Spleen (tissue), 11 donors: ENCODE measurements around the gene CAMTA1. TPM values are rescaled to one million over a fixed set of nuclear protein-coding genes. Genes with fewer than 3 reads are reported as not detected.

Source experiments
- DNase-seq: peaks from one replicate; pipeline ENCODE4 v3.0.0-alpha.2; 2020
- H3K27ac ChIP-seq, 8 donors: fragments of 200-600 bp; sonication (generic) in 7 of 8; 1 replicate in 4 of 8; 2 replicates in 4 of 8; pipeline versions ENCODE4 v1.5.0 to v1.8.0; 2016 to 2021; ENCODE audit warnings: inconsistent platforms in 4 of 8, mild to moderate bottlenecking in 4 of 8, moderate library complexity in 1 of 8
- H3K27me3 ChIP-seq, 7 donors: fragments of 200-600 bp; sonication (generic) in 6 of 7; replicated peaks in 1 of 7; 1 replicate in 4 of 7; 2 replicates in 3 of 7; pipeline versions ENCODE4 v1.5.0 to v1.8.0; 2016 to 2021; ENCODE audit warnings: inconsistent platforms in 3 of 7, mild to moderate bottlenecking in 1 of 7
- H3K36me3 ChIP-seq, 6 donors: fragments of 200-600 bp; sonication (generic) in 5 of 6; 1 replicate in 4 of 6; 2 replicates in 2 of 6; pipeline versions ENCODE4 v1.5.0 to v1.8.0; 2016 to 2021; ENCODE audit warnings: inconsistent platforms in 2 of 6
- H3K4me1 ChIP-seq, 6 donors: fragments of 200-600 bp; sonication (generic) in 5 of 6; 1 replicate in 3 of 6; 2 replicates in 3 of 6; pipeline versions ENCODE4 v1.5.0 to v1.8.0; 2016 to 2021; ENCODE audit warnings: inconsistent platforms in 3 of 6
- H3K4me3 ChIP-seq, 8 donors: fragments of 200-600 bp; sonication (generic) in 7 of 8; 1 replicate in 4 of 8; 2 replicates in 4 of 8; pipeline versions ENCODE4 v1.5.0 to v1.8.0; 2016 to 2021; ENCODE audit warnings: inconsistent platforms in 4 of 8, mild to moderate bottlenecking in 4 of 8, moderate library complexity in 2 of 8
- H3K9me3 ChIP-seq, 8 donors: fragments of 200-600 bp; sonication (generic) in 7 of 8; 1 replicate in 4 of 8; 2 replicates in 4 of 8; pipeline versions ENCODE4 v1.5.0 to v1.8.0; 2016 to 2021; ENCODE audit warnings: inconsistent platforms in 4 of 8
- POLR2A ChIP-seq, 3 donors: fragments of 450-650 bp; IDR thresholded peaks; one replicate each; pipeline ENCODE4 v1.5.1; 2017; ENCODE audit warnings: antibody characterized with exemption in 3 of 3, mild to moderate bottlenecking in 1 of 3
- POLR2AphosphoS5 ChIP-seq, 3 donors: sonication (generic); formaldehyde crosslinking; IDR thresholded peaks; one replicate each; pipeline ENCODE4 v1.5.1; 2017; ENCODE audit warnings: antibody characterized with exemption in 3 of 3
- WGBS, 5 donors: extraction: QIAGEN DNeasy Blood & Tissue Kit in 3 of 5; methylation state at CpG; one replicate each; pipeline versions ENCODE4 v1.1.5 to v1.1.7; 2013 to 2018; 5-methylcytosine and 5-hydroxymethylcytosine counted together
- intact Hi-C: fragments of 100-400 bp; cut with DNase I; formaldehyde crosslinking; loops from one replicate; pipeline ENCODE4 v1.15.0; 2023; ENCODE audit warnings: low total_unique reads
- polyA plus RNA-seq, 3 donors: library from polyadenylated mRNA; stranded (reverse); fragments of 200-250 nt; gene quantifications; one replicate each; pipeline ENCODE4 v1.2.1, GENCODE V29; 2013
- total RNA-seq, 7 donors: library from RNA; depleted of rRNA in 3 of 7; stranded (reverse); fragments of >200 nt in 3 of 7; fragmentation: NEBNext Ultra II Directional in 4 of 7; extraction: Animal tissue kit (Norgen Biotek cat#: 25700) in 4 of 7; gene quantifications; one replicate each; pipeline versions ENCODE4 v1.1.0 to v1.2.1, GENCODE V29; 2016 to 2021
- TF ChIP-seq, protein P1 (sequence below), 11 experiments: fragments of 200-600 bp in 7 of 11; fragments of 450-650 bp in 4 of 11; sonication (generic) in 4 of 11; IDR thresholded peaks in 8 of 11; conservative IDR thresholded peaks in 3 of 11; 1 replicate in 7 of 11; 2 replicates in 4 of 11; pipeline versions ENCODE4 v1.4.0 to v1.8.0; 2016 to 2021; ENCODE audit warnings: antibody characterized with exemption in 11 of 11, inconsistent platforms in 4 of 11, mild to moderate bottlenecking in 1 of 11
- donor health status: healthy with polysubstance abuse.
- donor health status: DM: no; HTN: no; CAD: no; lungs with moderate emphysema.
- donor health status: DM: no; HTN: no; CAD: no.
- donor health status: Bipolar disorder and iron deficiency.
- donor health status: healthy.
- donor health status: DM: no; HTN: no; CAD: no.
- donor health status: DM: yes; HTN: yes; CAD: no.

The CAMTA1 gene
- total and polyA plus RNA-seq, 10 donors: 53.0 to 106 (median 77.3) TPM

DNA sequence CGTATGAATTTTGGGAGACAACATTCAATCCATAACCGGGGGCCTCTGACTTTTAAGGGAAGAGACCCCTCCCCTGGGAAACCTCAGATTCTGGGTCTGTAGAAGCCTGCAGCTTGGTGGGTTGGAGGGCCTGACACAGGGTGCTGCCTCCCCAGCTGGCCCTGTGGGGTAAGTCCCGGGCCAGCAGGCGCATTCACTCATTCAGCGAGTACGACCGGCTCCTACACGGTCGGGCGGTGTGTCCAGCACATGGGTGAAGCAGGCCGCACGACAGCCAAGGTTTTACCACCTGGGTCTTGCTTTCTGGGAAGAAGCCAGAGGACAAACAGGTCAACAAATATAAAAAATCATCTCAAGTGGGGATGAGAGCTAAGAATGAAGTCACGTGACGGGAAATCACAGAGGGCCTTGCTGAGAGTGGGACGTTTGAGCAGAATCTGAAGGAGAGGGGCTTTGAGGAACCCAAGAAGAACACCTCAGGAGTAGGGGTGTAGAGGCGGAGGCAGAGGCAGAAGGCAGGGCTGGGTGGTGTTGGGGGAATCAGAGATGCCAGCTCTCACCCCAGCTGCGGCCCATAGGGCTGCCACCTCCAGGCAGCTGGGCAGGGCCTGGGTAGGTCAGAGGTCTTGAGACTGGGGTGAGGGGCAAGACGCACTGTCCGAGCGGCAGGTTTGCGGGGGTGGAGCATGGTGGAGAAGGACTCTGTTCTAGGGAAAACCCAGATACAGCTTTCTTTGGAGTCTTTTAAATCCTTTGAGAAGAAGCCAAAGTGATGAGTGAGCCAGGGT, 652.5 kb downstream of the CAMTA1 start:
- H3K4me3 ChIP-seq: no peak overlapping the region
- no peaks in the 10 kb centered on the region for H3K36me3 ChIP-seq
- 88 to 92% (median 90%) methylated on average over 21 of the region's 21 CpGs for WGBS, 5 donors
- intact Hi-C loops: no loop called here
- no peak overlapping the region for H3K27ac ChIP-seq
- no peaks in the 10 kb centered on the region for H3K27me3 ChIP-seq
- no peak for TF ChIP-seq POLR2AphosphoS5 (IDR thresholded peaks at IDR 0.05)
- TF ChIP-seq, protein P1, sequence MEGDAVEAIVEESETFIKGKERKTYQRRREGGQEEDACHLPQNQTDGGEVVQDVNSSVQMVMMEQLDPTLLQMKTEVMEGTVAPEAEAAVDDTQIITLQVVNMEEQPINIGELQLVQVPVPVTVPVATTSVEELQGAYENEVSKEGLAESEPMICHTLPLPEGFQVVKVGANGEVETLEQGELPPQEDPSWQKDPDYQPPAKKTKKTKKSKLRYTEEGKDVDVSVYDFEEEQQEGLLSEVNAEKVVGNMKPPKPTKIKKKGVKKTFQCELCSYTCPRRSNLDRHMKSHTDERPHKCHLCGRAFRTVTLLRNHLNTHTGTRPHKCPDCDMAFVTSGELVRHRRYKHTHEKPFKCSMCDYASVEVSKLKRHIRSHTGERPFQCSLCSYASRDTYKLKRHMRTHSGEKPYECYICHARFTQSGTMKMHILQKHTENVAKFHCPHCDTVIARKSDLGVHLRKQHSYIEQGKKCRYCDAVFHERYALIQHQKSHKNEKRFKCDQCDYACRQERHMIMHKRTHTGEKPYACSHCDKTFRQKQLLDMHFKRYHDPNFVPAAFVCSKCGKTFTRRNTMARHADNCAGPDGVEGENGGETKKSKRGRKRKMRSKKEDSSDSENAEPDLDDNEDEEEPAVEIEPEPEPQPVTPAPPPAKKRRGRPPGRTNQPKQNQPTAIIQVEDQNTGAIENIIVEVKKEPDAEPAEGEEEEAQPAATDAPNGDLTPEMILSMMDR (IDR thresholded peaks at IDR 0.05 in 8 of 11, conservative IDR thresholded peaks at IDR 0.05 in 3 of 11): no peak
- no peak for TF ChIP-seq POLR2A (IDR thresholded peaks at IDR 0.05)
- H3K9me3 ChIP-seq: peaks cover 0 to 10% (median 0%) of the 10 kb centered on the region in 8 donors
- DNase-seq: no peak
- H3K4me1 ChIP-seq: peaks cover 0 to 37% (median 15%) of the 10 kb centered on the region in 6 donors

DNA sequence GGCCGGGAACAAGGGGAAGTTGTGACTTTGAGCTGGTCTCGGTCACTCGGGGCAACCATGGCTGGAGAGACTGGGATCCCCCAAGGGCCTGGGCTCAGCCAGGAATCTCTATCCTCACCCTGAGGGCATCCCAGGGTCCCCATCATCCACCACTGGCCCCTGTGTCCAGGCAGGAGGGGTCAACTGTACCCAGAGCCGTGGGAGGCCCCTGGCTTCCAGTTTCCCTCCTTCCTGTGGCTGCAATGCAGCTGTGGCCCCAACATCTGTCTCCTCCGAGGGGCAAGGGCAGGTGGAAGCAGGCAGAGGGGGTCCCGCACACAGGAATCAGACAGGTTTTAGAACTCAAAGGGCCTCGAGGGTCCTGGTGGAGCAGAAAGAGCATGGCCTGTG, 653.1 kb downstream of the CAMTA1 start:
- TF ChIP-seq POLR2AphosphoS5 (IDR thresholded peaks at IDR 0.05): no peak
- TF ChIP-seq POLR2A (IDR thresholded peaks at IDR 0.05): no peak
- TF ChIP-seq, protein P1 (IDR thresholded peaks at IDR 0.05 in 8 of 11, conservative IDR thresholded peaks at IDR 0.05 in 3 of 11): no peak
- Histone ChIP-seq H3K9me3 (peaks cover 0 to 10% (median 0%) of the 10 kb centered on the region in 8 donors), H3K36me3 (no peaks in the 10 kb centered on the region), H3K4me3 (no peak overlapping the region), H3K27me3 (no peaks in the 10 kb centered on the region), H3K4me1 (peaks cover 0 to 35% (median 12%) of the 10 kb centered on the region in 6 donors), H3K27ac (no peak overlapping the region)
- no peak for DNase-seq
- WGBS, 5 donors: 69 to 76% (median 71%) methylated on average over 5 to 7 of the region's 7 CpGs
- intact Hi-C loops: no loop called here

DNA sequence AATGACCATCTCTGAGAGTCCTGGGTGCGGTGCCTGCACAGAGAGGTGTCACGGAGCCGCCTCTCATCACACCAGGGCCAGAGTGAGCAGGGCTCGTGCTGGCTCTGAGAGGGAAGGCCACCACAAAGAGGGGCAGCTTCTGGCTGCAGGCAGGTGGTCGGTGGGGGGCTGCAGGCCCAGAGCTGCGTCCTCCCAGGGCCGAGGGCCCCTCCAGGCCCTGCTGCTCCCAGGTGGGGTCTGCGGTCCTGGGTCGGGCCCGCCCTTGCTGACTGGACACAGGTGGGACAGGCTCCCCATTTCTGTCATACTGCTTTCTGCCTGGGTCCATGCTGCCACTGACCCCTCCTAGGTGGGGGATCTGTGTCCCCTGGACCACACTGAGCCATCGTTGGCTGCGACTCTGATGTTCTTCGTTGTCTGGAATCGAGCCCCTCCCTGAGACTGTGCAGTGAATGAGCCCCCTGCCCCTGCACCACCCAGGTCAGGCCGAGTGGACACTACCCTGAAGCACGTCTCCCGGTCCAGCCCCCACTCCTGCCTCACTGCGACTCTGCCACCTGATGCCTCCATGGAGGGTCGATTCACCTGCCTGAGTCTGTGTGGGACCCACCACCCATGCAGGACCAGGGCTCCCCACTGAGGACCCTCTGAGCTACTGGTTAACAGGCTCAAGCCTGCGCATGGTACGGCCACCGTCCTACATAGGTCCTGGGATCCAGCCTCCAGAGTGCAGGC, 653.8 kb downstream of the CAMTA1 start:
- DNase-seq: no peak
- Histone ChIP-seq H3K4me1 (peaks cover 1 to 35% (median 12%) of the 10 kb centered on the region in 6 donors), H3K27me3 (no peaks in the 10 kb centered on the region), H3K4me3 (no peak overlapping the region), H3K9me3 (peaks cover 0 to 5% (median 0%) of the 10 kb centered on the region in 8 donors), H3K27ac (no peak overlapping the region), H3K36me3 (no peaks in the 10 kb centered on the region)
- no peak for TF ChIP-seq POLR2A (IDR thresholded peaks at IDR 0.05)
- TF ChIP-seq POLR2AphosphoS5 (IDR thresholded peaks at IDR 0.05): no peak
- TF ChIP-seq, protein P1 (IDR thresholded peaks at IDR 0.05 in 8 of 11, conservative IDR thresholded peaks at IDR 0.05 in 3 of 11): no peak
- intact Hi-C loops: no loop called here
- WGBS, 5 donors: 88 to 95% (median 91%) methylated on average over 14 to 22 of the region's 22 CpGs

- TF ChIP-seq, protein P1 (IDR thresholded peaks at IDR 0.05 in 8 of 11, conservative IDR thresholded peaks at IDR 0.05 in 3 of 11): no peak
- TF ChIP-seq POLR2AphosphoS5 (IDR thresholded peaks at IDR 0.05) (no peak), POLR2A (IDR thresholded peaks at IDR 0.05) (no peak)
- no peak for DNase-seq
- intact Hi-C loops: no loop called here
- 86 to 94% (median 90%) methylated on average over 13 of the region's 13 CpGs for WGBS, 5 donors
- Histone ChIP-seq H3K27me3 (no peaks in the 10 kb centered on the region), H3K9me3 (no peaks in the 10 kb centered on the region), H3K36me3 (no peaks in the 10 kb centered on the region), H3K27ac (no peak overlapping the region), H3K4me3 (no peak overlapping the region), H3K4me1 (peaks cover 8 to 44% (median 18%) of the 10 kb centered on the region in 6 donors)
Observed at GRCh38 chr1:7440154-7440553, 654.9 kb downstream of the CAMTA1 start.
